SK-N-SH treated with all-trans-retinoic acid at 6 μM for 48 hours (cell line): ENCODE measurements around the gene TTC31.

ENCODE experiments used
- ARNTL ChIP-seq: fragments of 450-650 bp; formaldehyde crosslinking; IDR thresholded peaks from 2 replicates; pipeline ENCODE4 v1.5.0; 2020; ENCODE audit warnings: low read depth, mild to moderate bottlenecking, moderate library complexity, borderline replicate concordance
- GLIS3 ChIP-seq: fragments of 250-450 bp; sonication (Bioruptor Pico); IDR thresholded peaks from 2 replicates; pipeline ENCODE4 v1.5.0; 2020; ENCODE audit warnings: mild to moderate bottlenecking, moderate library complexity
- PATZ1 ChIP-seq: fragments of 250-450 bp; sonication (Bioruptor Pico); IDR thresholded peaks from 2 replicates; pipeline ENCODE4 v1.8.0; 2020; ENCODE audit warnings: mild to moderate bottlenecking, moderate library complexity, borderline replicate concordance
- RARB ChIP-seq: fragments of 250-450 bp; sonication (Bioruptor Pico); IDR thresholded peaks from 2 replicates; pipeline ENCODE4 v1.8.0; 2021; ENCODE audit warnings: mild to moderate bottlenecking, moderate library complexity
- TCF4 ChIP-seq: fragments of 250-450 bp; sonication (Bioruptor Pico); IDR thresholded peaks from 2 replicates; pipeline ENCODE4 v1.8.0; 2021; ENCODE audit warnings: mild to moderate bottlenecking, moderate library complexity, borderline replicate concordance
- TSHZ2 ChIP-seq: fragments of 250-450 bp; sonication (Bioruptor Pico); IDR thresholded peaks from 2 replicates; pipeline ENCODE4 v1.5.0; 2020; ENCODE audit warnings: mild to moderate bottlenecking, moderate library complexity
- ZC3H10 ChIP-seq: fragments of 250-450 bp; sonication (Bioruptor Pico); IDR thresholded peaks from 2 replicates; pipeline ENCODE4 v1.5.1; 2021; ENCODE audit warnings: mild to moderate bottlenecking, moderate library complexity
- ZFP3 ChIP-seq: fragments of 250-450 bp; sonication (Bioruptor Pico); IDR thresholded peaks from 2 replicates; pipeline ENCODE4 v1.5.0; 2020; ENCODE audit warnings: mild to moderate bottlenecking, moderate library complexity
- ZFP30 ChIP-seq: fragments of 450-650 bp; formaldehyde crosslinking; IDR thresholded peaks from 2 replicates; pipeline ENCODE4 v1.5.0; 2022; ENCODE audit warnings: mild to moderate bottlenecking, moderate library complexity
- ZNF70 ChIP-seq: fragments of 450-650 bp; formaldehyde crosslinking; IDR thresholded peaks from 2 replicates; pipeline ENCODE4 v1.5.0; 2020; ENCODE audit warnings: mild to moderate bottlenecking, moderate library complexity

GRCh38 chr2:74510272-74510671, 27.4 kb downstream of the TTC31 start:
- TF ChIP-seq ZFP30 (CRISPR knock-in tag) (no peak), RARB (CRISPR knock-in tag) (no peak), GLIS3 (CRISPR knock-in tag) (no peak), TCF4 (CRISPR knock-in tag) (no peak), TSHZ2 (CRISPR knock-in tag) (no peak), ZFP3 (no peak), ZNF70 (CRISPR knock-in tag) (no peak), PATZ1 (no peak), ARNTL (CRISPR knock-in tag) (no peak), ZC3H10 (no peak)
